ENCODE results near the gene PLCH1.
"Not testable (repeated sequence)": the region's sequence is repeated elsewhere in the genome, so short reads cannot be mapped to it uniquely, and the experiment has no call there.

Gene PLCH1

DNA sequence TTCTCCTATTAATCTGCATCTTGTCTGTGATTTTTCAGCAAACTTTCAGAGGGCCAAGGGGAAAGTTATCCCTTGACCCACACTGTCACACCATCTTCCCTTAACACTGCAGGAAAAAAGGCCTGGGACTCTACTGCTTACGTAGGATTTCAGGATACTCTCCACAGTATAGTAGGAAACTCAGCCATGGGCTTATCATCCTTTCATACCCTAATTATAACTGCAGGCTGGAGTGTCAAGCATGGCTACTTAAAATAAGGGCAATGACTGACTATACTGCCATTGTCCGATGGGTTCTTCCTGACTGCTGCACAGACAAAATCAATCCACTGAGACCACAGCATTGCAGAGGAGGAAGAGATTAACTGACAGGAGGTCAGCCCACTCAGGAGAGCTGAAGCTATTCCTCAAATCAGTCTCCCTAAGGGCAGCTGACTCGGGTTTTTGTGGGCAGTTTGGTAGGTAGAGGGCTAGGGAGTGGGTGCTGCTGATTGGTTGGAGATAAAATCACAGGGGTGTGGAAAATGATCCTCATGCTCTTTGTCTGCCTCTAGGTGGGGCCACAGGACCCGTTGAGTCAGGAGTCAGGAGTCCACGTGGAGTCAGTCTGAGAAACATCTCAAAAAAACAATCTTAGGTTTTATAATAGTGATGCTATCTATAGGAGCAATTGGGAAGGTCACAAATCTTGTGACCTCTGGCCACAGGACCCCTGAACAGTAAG, 333.2 kb downstream of the PLCH1 start:
- no peak for DNase-seq

GRCh38 chr3:155409336-155409735, 335.5 kb downstream of the PLCH1 start:
- no peak for DNase-seq

- DNase-seq = no peak
These were observed 336.9 kb downstream of the PLCH1 start for GRCh38 chr3:155407971-155408370.

GRCh38 chr3:155407331-155407730, 337.5 kb downstream of the PLCH1 start:
- no peak for DNase-seq

GRCh38 chr3:155404486-155404885, 340.4 kb downstream of the PLCH1 start:
- DNase-seq = peak; percentile 37

- no peak for DNase-seq
These were observed 342.2 kb downstream of the PLCH1 start for GRCh38 chr3:155402656-155403055.

DNA sequence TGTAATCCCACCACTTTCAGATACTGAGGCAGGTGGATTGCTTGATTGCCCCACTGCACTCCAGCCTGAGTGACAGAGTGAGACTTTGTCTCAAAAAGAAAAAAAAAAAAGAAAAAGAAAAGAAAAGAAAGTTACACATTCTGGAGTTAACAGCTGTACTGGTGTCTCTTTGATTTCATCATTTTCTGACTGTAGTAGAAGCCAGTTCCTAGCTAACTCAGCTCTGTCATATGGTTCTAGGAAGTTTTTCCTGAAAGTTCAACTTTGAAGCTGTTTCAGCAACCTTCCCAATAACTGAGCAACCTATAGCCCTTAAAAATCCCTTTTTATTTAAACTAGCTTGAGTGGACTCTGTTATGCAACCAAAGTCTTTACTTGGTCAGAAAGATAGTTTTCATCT, 346.8 kb downstream of the PLCH1 start:
- no peak for DNase-seq

GRCh38 chr3:155394896-155395295, 350.0 kb downstream of the PLCH1 start:
- not testable (repeated sequence) for DNase-seq

GRCh38 chr3:155394240-155394639, 350.6 kb downstream of the PLCH1 start:
- no peak for DNase-seq

DNA sequence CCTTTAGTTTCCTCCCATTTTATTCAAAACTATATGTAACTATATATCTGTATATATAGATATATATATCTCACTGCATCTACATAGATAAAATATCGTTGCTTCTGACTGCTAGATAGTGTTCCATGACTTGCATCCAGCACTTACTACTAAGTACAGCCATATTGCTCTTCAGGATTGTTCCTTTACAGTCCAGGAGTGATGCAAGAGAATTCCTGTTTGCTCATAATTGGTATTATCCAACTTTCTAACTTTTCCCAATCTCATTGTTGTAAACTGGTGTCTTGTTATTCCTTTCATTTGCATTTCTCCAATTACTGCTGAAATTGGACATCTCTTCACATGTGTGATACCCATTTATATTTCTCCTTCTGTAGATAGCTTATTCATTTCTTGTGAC, 351.6 kb downstream of the PLCH1 start:
- no peak for DNase-seq

DNA sequence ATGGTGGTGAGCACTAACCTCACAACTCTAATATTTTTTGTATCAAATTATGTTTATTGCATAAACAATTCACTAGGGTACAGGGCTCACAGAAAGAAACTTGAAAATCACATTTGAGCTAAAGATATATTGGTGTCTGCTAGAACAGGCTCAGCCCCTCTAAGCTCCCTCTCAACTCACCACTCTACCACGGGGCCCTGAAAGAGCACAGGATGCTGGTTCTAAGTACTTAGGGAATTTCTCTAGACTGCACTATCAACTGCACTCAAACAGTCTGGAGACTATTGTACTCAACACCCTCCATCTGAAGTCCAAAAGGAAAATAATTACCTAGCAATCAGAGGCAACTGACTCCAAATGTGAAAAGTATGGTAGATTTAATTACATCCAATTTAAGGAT, 352.7 kb downstream of the PLCH1 start:
- no peak for DNase-seq

DNA sequence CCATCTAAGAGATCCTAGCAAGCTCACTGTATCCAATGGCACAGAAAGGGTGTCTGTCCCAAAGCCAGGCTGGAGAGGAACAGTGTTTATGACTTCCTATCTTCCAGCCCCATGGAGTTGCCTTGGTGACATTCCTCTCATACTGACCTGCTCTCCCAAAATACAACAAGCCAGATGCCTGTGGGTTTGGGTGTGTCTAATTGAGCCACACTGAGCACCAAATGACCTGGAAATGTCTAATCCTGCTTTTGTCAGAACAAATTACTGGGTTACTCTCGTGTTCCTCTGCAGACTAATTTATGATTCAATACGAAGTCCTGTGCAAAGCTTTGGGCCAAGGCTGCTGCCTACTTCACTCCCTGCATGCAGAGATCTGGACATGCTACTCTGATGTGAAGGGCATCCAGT, 353.3 kb downstream of the PLCH1 start:
- no peak for DNase-seq

DNA sequence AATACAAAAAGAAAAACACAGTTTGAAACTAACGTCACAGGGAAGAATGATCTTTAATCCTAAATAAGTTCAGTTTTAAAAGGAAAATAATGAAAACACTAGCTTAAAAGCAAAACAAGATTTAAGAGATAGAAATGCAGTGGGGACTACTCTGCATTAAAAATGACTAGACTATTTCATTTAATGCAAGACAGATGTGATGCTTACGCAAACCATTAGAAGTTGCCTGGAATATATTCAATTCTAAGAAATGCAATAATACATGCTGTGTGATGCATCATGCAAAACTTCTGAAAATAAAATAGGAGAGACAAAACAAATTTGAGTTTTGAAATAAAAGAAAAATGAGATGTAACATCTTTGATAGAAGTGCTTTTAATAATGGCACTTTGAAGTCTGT, 353.8 kb downstream of the PLCH1 start:
- no peak for DNase-seq

DNA sequence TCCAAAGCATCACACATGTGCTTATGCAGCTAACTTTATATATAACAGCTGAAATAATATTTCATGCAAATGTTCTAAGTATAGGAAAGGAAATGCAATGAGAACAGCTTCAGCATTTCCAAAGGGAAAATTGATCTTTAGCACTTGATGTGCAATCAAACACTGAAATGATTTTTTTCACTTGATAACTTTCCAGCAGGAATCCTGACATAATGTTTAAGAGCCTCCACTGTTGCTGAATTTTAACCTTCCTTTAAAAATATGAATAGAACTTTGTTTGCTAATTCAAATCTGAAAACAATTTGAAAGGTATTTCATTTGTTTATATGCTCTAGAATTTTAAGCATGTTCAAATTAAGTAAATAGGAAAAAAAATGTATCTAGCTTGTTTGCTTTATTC, 354.5 kb downstream of the PLCH1 start:
- no peak for DNase-seq

DNA sequence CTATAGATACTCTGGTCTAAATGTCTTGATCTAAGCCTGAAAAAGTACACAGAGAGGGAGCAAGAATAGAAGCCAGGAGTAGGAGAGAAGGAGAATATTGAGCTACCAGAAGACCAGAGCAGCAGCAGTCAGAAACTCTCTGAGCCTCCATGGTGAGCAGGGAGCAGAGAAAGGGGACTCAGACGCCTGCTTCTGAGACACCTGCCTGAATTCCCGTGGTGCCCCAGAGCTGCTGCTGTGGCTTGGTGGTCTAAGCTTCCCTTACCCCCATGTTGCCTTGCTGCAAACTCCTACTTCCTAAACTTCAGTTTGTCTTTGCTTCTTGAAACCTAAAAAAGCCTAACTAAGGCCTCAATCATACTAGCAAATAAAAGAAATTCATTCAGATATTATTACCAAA, 356.5 kb downstream of the PLCH1 start:
- DNase-seq = no peak

DNA sequence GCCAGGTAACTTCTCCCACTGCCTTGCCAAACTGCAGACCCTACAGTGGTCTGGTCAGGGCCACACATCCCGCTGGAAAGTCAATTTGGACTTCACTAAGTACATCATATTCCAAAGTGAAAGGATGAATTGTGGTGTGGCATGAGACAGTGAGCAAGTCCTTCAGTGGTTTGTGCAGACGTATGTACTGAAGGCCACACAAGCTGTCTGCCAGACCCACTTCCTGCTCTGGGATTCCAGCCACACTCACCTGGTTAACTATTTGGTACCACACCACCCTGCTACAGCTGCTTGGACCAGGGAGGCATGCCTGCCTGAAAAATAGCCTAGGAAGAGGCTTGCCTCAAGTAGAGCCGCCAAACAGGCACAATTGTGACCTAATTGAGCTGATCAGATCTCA, 357.3 kb downstream of the PLCH1 start:
- DNase-seq = no peak

- no peak for DNase-seq
These were observed 358.0 kb downstream of the PLCH1 start for GRCh38 chr3:155386919-155387318.

GRCh38 chr3:155385896-155386625, 358.8 kb downstream of the PLCH1 start:
- DNase-seq = no peak

DNA sequence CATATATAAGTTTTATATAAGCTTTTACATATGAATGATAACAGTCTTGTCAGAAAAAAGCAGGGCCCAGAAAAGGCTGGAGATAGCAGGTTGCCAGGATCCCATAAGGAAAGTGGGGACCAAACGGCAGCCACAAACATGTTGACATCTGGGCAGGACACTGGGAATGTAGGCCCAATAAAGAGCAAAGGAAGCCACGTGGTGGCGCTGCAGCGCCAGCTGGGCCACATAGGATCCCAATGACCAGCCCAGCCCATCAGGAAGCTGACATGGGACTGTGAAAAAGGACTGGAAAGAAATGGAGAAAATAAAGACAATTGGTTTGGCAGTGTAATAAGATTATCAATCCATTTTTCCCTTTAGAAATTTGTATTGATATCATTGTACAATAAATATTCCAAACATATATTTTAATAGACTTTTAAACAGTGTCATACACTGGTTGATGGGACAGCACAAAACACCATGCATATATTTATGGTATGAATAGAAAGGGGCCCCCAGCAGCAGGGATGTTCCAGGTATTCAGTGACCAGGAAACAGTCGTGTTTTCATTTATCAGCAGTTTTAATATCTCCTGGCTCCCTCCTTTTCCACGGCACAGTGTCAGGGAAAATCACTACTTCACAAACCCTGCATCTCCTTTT, 362.4 kb downstream of the PLCH1 start:
- DNase-seq = peak; percentile 78

GRCh38 chr3:155377847-155378246, 367.0 kb downstream of the PLCH1 start:
- no peak for DNase-seq

GRCh38 chr3:155377071-155377470, 367.8 kb downstream of the PLCH1 start:
- no peak for DNase-seq

- DNase-seq = no peak
These were observed 372.6 kb downstream of the PLCH1 start for GRCh38 chr3:155372281-155372680.

GRCh38 chr3:155370764-155371503, 373.9 kb downstream of the PLCH1 start:
- DNase-seq = no peak
